Loucy (cell line): ENCODE measurements around the gene CLEC16A.

ENCODE experiments used
- EZH2phosphoT487 ChIP-seq: fragments of 200-600 bp; IDR thresholded peaks from 2 replicates; pipeline ENCODE4 v1.6.1; 2018; ENCODE audit warnings: antibody characterized with exemption, mild to moderate bottlenecking, moderate library complexity, borderline replicate concordance
- TF ChIP-seq, protein P1 (sequence below): fragments of 200-600 bp; sonication (generic); conservative IDR thresholded peaks from 2 replicates; pipeline ENCODE4 v1.5.1; 2014; ENCODE audit warnings: mild to moderate bottlenecking, antibody characterized with exemption, low read length

GRCh38 chr16:11005611-11005975 is 61.2 kb downstream of the CLEC16A start:
- TF ChIP-seq, protein P1, sequence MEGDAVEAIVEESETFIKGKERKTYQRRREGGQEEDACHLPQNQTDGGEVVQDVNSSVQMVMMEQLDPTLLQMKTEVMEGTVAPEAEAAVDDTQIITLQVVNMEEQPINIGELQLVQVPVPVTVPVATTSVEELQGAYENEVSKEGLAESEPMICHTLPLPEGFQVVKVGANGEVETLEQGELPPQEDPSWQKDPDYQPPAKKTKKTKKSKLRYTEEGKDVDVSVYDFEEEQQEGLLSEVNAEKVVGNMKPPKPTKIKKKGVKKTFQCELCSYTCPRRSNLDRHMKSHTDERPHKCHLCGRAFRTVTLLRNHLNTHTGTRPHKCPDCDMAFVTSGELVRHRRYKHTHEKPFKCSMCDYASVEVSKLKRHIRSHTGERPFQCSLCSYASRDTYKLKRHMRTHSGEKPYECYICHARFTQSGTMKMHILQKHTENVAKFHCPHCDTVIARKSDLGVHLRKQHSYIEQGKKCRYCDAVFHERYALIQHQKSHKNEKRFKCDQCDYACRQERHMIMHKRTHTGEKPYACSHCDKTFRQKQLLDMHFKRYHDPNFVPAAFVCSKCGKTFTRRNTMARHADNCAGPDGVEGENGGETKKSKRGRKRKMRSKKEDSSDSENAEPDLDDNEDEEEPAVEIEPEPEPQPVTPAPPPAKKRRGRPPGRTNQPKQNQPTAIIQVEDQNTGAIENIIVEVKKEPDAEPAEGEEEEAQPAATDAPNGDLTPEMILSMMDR, result no peak
- no peak for TF ChIP-seq EZH2phosphoT487
